ENCODE results near the gene F11. TPM values are rescaled to one million over a fixed set of nuclear protein-coding genes. Genes with fewer than 3 reads are reported as not detected.

The F11 gene
- total and polyA plus RNA-seq, 9 of the 15 experiments (the other 6 are each of a cell fraction or from before 2014, with no cell fraction given): not detected

- H3K27ac ChIP-seq (ENCODE audit: extremely low read depth, low read depth, low read length): no peak overlapping the region
- no peaks in the 10 kb centered on the region for H3K9me1 ChIP-seq (ENCODE audit: control insufficient read depth, insufficient read depth, low read length)
- BruUV-seq (replicated peaks): no TSS peak
- H3K27me3 ChIP-seq (ENCODE audit: control insufficient read depth in 2 of 2, insufficient read depth in 2 of 2, low read length in 2 of 2): 0 out of 5 replicates have a peak, but pooled peaks cover 0 to 5% of the 10 kb centered on the region in 2 experiments
- no peaks in the 10 kb centered on the region for H4K20me1 ChIP-seq (replicated peaks; ENCODE audit: control insufficient read depth, insufficient read depth, low read length)
- H3K4me1 ChIP-seq (replicated peaks in 1 of 2; ENCODE audit: control insufficient read depth in 2 of 2, insufficient read depth in 2 of 2, low read length in 2 of 2): no peaks in the 10 kb centered on the region
- no peaks in the 10 kb centered on the region for H3K36me3 ChIP-seq (ENCODE audit: control insufficient read depth, insufficient read depth, low read length)
- peaks cover 2% of the 10 kb centered on the region; the same call in 1 of the 2 replicates for H3K9me3 ChIP-seq (replicated peaks; ENCODE audit: control insufficient read depth, insufficient read depth, low read depth, low read length)
- ATAC-seq: no peak
- no peak for TF ChIP-seq CCNT2 (IDR thresholded peaks at IDR 0.05; ENCODE audit: borderline replicate concordance, extremely low read depth, insufficient read length, low read depth, low read length)
- TF ChIP-seq YBX1 (IDR thresholded peaks at IDR 0.05): no peak
- TF ChIP-seq ZNF589 (CRISPR knock-in tag; IDR thresholded peaks at IDR 0.05; ENCODE audit: low read depth): no peak
- no peak for TF ChIP-seq ATF4 (CRISPR knock-in tag; IDR thresholded peaks at IDR 0.05)
- TF ChIP-seq SLC30A9 (CRISPR knock-in tag; IDR thresholded peaks at IDR 0.05): no peak
- no peak for TF ChIP-seq RFX5 (IDR thresholded peaks at IDR 0.05; ENCODE audit: low read depth, low read length)
- TF ChIP-seq HIVEP1 (CRISPR knock-in tag; IDR thresholded peaks at IDR 0.05): no peak
- no peak for TF ChIP-seq ZSCAN32 (CRISPR knock-in tag; IDR thresholded peaks at IDR 0.05)
- ChIA-PET POLR2A (no interaction called here), CTCF (ENCODE audit: low intra/inter-chr PET ratio) (no interaction called here)
- H3K79me2 ChIP-seq (ENCODE audit: control insufficient read depth, insufficient read depth, low read length): no peaks in the 10 kb centered on the region
- H2AFZ ChIP-seq (ENCODE audit: low read depth, low read length): no peak overlapping the region
- DNase-seq (ENCODE audit: extremely low read depth in 1 of 4, low spot score in 3 of 4): no peak
- no peak overlapping the region for H3K4me3 ChIP-seq
- no peak overlapping the region for H3K9ac ChIP-seq (ENCODE audit: insufficient read depth in 1 of 2, low read depth in 2 of 2, low read length in 2 of 2)
- no peak overlapping the region for H3K4me2 ChIP-seq (ENCODE audit: insufficient read depth, low read length)
- FAIRE-seq: no peak
- in situ Hi-C loops (cut with MboI) (no loop called here), intact Hi-C loops (cut with micrococcal nuclease) (no loop called here)
- WGBS (ENCODE audit: insufficient coverage, low coverage, missing lambda C conversion rate): 0% methylated on average over 2 of the region's 2 CpGs
These were observed 37.5 kb upstream of the F11 start for GRCh38 chr4:186228514-186228894.
